GM18508 (cell line): ENCODE measurements around the gene TMEM256.

Source experiments
- ATAC-seq: cut with Tn5 transposase; IDR thresholded peaks from one replicate; pipeline ENCODE4 v1.9.1; 2021; ENCODE audit warnings: moderate number of reproducible peaks; ENCODE audit not compliant: insufficient read depth, unreplicated experiment

Gene TMEM256

GRCh38 chr17:7403977-7404736 lies at the start of gene TMEM256:
Gene TMEM256 (minus strand): TSS chr17:7404097. CDS start chr17:7404084, 13 bp downstream.
- no peak for ATAC-seq

DNA sequence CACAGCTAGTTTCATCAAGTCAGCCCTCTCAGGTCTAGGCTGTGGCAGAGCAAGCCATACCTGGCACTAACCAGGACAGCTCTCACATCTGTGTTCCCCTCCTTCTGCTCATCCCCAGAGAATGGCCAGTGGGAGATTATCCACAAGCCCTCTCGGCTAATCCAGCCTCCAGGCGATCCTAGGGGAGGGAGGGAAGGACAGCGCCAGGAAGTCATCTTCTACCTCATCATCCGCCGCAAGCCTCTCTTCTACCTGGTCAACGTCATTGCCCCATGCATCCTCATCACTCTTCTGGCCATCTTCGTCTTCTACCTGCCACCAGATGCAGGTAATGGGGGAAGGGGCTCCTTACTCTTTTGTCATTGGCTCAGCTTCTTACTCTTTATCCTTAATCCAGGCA lies 44.6 kb upstream of the TMEM256 start:
- ATAC-seq, result no peak

- ATAC-seq, result no peak
These were observed 41.7 kb upstream of the TMEM256 start for GRCh38 chr17:7445619-7445968.

DNA sequence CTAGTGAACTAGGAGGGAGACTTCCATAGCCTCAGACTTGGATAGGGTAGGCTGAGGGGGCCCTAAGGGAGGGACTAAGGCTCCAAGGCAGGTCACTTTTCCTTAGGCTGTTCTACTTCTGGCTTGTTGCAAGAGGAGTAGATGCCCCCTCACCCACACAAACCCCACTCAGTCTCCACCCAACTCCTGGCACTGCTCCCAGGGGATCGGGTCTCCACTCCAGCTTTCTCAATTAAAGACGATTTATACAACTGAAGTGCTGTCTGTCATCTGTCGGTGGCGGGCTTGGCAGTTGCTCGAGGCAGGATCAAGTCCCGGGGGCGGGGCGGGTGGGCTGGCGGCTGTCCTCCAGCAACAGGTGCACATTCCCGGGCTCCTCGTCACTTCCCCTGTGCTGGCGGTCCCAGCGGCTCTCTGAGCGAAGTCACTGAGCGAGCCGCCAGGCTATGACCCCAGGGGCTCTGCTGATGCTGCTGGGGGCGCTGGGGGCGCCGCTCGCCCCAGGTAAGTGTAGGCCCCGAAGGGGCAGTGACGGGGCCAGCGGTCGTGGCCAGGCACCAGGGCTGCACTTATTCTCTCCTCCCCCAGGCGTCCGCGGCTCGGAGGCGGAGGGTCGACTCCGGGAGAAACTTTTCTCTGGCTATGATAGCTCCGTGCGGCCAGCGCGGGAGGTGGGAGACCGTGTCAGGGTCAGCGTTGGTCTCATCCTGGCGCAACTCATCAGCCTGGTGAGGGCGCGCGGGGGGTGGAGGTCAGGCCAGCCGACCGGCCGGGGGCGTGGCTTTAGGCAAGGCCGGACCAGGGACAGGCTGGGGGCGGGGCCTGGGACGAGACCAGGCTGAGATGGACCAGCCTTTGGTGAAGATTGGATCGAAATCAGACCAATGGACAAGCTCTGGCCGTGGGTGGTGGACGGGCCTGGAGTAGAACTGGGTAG lies 41.1 kb upstream of the TMEM256 start, which contains the start of gene CHRNB1:
Gene CHRNB1 (plus strand): TSS at position 380 of the 937 bp plus-strand sequence. CDS start 67 bp downstream, at position 447.
- no peak for ATAC-seq

- no peak for ATAC-seq
These were observed 39.9 kb upstream of the TMEM256 start for GRCh38 chr17:7443499-7444485.

DNA sequence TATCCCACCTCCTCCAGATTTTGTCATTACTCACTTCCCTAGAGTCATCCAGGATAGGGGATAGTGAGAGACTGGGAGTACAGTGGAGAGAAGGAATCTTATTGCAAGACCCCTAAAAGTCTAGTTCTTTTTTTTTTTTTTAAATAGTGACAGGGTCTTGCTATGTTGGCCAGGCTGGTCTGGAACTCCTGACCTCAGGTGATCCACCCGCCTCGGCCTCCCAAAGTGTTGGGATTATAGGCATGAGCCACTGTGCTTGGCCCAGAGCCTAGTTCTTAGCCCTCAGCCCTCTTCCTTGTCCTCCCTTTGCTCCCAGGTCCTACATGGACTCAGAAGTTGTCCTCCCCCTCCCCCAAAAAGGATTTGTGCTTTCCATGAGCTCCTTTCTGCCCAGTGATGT lies 38.2 kb upstream of the TMEM256 start:
- ATAC-seq, result no peak

GRCh38 chr17:7441266-7441665 lies 37.4 kb upstream of the TMEM256 start:
- ATAC-seq, result no peak

GRCh38 chr17:7440834-7441195 lies 36.9 kb upstream of the TMEM256 start:
- ATAC-seq, result no peak

GRCh38 chr17:7440113-7440833 lies 36.4 kb upstream of the TMEM256 start:
- ATAC-seq, result no peak

DNA sequence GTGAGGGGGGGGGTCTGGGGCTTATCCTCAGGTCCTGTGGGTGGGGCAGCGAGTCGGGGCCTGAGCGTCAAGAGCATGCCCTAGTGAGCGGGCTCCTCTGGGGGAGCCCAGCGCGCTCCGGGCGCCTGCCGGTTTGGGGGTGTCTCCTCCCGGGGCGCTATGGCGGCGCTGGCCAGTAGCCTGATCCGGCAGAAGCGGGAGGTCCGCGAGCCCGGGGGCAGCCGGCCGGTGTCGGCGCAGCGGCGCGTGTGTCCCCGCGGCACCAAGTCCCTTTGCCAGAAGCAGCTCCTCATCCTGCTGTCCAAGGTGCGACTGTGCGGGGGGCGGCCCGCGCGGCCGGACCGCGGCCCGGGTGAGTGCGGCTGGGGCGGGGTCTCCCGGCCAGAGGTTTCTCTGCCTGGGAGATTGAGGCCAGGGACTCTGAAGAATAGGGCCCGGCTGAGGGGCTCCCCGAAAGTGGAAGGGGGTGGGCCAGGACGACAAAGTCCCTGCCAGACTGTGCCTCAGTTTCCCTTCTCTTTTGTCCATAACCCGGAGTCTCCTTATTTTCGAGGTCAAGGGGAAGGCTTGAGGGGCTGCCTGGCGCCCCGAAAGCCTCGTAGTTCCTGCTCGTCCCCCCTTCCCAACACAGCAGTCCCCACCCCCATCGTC lies 35.7 kb upstream of the TMEM256 start, which contains the start of gene FGF11:
Gene FGF11 (plus strand): TSS at position 51 of the 651 bp plus-strand sequence. CDS start 109 bp downstream, at position 160.
- no peak for ATAC-seq

GRCh38 chr17:7438656-7439460 lies 35.0 kb upstream of the TMEM256 start:
- no peak for ATAC-seq

DNA sequence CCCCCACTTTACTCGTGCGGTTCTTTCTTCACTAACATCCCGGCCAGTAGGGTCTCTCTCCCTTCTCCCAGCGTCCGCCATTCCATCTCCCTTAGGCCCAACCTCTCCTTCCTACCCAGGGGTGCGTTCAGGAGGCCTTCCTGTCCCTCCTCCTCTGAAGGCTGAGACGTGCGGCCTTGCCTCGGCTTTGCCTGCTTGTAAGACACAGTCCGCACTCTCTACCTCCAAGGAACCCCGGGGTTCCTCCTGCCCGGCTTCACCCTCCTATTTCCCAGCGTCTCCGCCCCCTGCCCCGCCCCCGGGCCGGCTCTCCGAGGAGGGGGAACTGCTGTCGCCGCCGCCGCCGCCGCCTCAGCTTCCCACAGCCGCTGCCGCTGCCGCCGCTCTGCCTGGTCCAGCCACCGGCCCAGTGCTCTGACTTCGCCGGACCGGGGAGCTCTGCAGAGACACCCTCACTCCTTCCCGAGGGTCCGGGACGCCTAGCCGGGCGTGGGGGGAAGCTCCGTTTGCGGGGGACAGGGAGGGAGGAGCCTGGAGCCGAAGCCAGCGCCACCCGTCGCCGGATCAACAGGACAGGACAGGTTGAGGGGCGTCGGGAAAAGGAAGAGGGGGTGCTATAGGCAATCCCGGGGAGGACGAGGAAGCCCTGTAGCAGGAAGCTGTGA lies 34.2 kb upstream of the TMEM256 start:
- no peak for ATAC-seq

GRCh38 chr17:7437369-7437863 lies 33.5 kb upstream of the TMEM256 start:
- no peak for ATAC-seq

GRCh38 chr17:7436556-7437368 lies 32.9 kb upstream of the TMEM256 start:
- ATAC-seq, result no peak

GRCh38 chr17:7435676-7436555 lies 32.0 kb upstream of the TMEM256 start:
- peak; percentile 18 for ATAC-seq

- ATAC-seq, result no peak
These were observed 28.4 kb upstream of the TMEM256 start for GRCh38 chr17:7432296-7432695.
